Measurements from ENCODE around the gene AMMECR1.

DNA sequence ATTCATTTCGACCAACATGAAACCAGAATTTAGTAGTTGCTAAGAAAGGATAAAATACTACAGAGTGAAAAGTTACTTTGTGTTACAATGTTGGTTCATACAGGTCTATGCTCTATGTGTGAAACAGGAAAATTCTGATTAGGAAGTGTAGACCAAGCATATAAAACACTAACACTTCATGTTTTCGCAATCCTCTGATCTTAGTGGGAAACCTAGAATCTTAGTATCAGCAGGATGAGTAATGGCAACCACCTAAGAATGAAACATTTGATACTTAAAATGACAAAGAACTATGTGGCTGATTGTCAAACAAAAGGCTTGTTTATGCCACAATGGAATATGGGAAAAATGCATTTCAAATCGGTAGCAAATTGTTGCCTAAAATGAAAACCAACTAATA lies 116.1 kb downstream of the AMMECR1 start:
- TF ChIP-seq, protein P1, sequence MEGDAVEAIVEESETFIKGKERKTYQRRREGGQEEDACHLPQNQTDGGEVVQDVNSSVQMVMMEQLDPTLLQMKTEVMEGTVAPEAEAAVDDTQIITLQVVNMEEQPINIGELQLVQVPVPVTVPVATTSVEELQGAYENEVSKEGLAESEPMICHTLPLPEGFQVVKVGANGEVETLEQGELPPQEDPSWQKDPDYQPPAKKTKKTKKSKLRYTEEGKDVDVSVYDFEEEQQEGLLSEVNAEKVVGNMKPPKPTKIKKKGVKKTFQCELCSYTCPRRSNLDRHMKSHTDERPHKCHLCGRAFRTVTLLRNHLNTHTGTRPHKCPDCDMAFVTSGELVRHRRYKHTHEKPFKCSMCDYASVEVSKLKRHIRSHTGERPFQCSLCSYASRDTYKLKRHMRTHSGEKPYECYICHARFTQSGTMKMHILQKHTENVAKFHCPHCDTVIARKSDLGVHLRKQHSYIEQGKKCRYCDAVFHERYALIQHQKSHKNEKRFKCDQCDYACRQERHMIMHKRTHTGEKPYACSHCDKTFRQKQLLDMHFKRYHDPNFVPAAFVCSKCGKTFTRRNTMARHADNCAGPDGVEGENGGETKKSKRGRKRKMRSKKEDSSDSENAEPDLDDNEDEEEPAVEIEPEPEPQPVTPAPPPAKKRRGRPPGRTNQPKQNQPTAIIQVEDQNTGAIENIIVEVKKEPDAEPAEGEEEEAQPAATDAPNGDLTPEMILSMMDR (conservative IDR thresholded peaks at IDR 0.05 in 1 of 2, IDR thresholded peaks at IDR 0.05 in 1 of 2; ENCODE audit: extremely low read depth in 1 of 2, insufficient read depth in 1 of 2, low read depth in 1 of 2, low read length in 2 of 2) = no peak
- TF ChIP-seq EZH2 (IDR thresholded peaks at IDR 0.05; ENCODE audit: borderline replicate concordance, low read length) = no peak
